Lower leg skin (tissue), 3 donors: ENCODE results near the gene SHROOM3.

Source experiments
- POLR2A ChIP-seq, 2 donors: fragments of 450-650 bp; IDR thresholded peaks; one replicate each; pipeline ENCODE4 v1.6.1; 2016 to 2017; ENCODE audit warnings: antibody characterized with exemption in 2 of 2, mild to moderate bottlenecking in 1 of 2, moderate library complexity in 1 of 2
- TF ChIP-seq, protein P1 (sequence below), 3 donors: fragments of 450-650 bp; IDR thresholded peaks; one replicate each; pipeline ENCODE4 v1.5.1; 2016; ENCODE audit warnings: antibody characterized with exemption in 3 of 3, mild to moderate bottlenecking in 3 of 3, moderate library complexity in 2 of 3

DNA sequence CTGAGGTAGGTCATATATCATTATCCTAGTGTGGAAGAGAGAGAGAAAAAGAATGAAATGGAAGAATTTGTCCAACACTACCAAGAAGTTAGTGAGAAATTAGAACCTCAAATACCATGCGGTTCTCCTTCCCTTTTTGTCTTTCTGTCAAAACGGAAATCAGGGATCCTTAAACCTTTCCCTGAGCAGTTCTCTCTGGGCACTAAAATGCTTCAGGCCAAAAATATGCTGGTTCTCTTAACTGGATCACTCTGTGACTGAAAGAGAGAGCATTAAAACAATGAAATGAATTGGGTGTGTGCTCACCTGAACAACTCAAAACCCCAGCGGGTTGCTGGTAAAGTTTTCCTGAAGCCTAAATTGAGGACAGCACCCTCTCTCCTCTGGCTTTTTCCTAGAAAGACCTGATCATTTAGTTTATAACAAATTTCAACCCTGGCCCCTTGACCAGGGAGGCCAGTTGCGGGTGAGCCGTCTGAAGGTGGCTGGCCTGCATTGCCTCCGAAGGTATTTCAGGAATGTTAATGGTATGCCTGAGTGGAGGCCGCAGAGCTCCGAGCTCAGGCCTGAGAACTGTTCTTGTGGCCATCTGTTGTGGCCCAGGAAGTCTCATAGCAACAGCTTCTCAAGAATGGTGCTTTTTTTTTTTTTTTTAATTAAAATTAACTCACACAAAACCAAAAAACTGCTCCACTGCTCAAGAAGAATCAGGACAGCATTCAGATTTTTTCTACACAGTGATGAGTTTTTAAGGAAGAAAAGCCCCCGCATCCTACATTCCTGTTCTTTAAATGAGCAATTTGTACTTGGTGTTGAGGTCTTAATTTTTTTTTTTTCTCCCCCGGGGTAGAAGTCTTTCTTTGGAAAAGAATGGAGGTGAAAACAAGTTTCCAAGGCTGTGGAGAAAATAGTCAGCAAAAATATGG lies 155.1 kb downstream of the SHROOM3 start:
- no peak for TF ChIP-seq POLR2A (IDR thresholded peaks at IDR 0.05)
- TF ChIP-seq, protein P1, sequence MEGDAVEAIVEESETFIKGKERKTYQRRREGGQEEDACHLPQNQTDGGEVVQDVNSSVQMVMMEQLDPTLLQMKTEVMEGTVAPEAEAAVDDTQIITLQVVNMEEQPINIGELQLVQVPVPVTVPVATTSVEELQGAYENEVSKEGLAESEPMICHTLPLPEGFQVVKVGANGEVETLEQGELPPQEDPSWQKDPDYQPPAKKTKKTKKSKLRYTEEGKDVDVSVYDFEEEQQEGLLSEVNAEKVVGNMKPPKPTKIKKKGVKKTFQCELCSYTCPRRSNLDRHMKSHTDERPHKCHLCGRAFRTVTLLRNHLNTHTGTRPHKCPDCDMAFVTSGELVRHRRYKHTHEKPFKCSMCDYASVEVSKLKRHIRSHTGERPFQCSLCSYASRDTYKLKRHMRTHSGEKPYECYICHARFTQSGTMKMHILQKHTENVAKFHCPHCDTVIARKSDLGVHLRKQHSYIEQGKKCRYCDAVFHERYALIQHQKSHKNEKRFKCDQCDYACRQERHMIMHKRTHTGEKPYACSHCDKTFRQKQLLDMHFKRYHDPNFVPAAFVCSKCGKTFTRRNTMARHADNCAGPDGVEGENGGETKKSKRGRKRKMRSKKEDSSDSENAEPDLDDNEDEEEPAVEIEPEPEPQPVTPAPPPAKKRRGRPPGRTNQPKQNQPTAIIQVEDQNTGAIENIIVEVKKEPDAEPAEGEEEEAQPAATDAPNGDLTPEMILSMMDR (IDR thresholded peaks at IDR 0.05) = no peak
